Measurements from ENCODE around the gene TMEM164. TPM values are rescaled to one million over a fixed set of nuclear protein-coding genes. Genes with fewer than 3 reads are reported as not detected.

TMEM164 gene
- total RNA-seq: 10 to 100 TPM; 29.3 to 64.7 (median 44.6) TPM

- no peak for TF ChIP-seq CTCF (IDR thresholded peaks at IDR 0.05; ENCODE audit: low read depth)
Measured at GRCh38 chrX:110002300-110003166, at the start of gene TMEM164. Gene TMEM164 (plus strand): TSS chrX:110003114. CDS start chrX:110003775, 661 bp downstream.

- no peak for TF ChIP-seq CTCF (IDR thresholded peaks at IDR 0.05; ENCODE audit: low read depth)
Measured at GRCh38 chrX:109954333-109954732, 48.6 kb upstream of the TMEM164 start.

DNA sequence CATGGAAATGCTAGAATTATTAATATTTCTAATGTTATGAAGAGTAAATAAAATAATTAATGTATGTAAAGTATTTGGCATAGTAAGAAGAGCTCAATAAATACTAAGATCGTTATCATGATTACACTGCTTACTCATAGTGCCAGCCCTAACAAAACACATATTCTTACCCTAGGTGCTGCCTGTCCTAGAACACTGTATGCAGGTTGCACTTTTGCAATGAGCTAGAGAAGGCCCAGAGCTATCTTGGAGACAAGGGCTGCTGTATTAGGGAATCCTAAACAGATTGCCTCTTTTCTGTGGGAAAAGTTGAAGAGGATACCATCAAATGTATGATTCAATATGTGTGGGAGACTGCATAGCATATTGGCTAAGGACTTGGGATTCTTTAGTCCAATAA lies 48.0 kb upstream of the TMEM164 start:
- no peak for TF ChIP-seq CTCF (IDR thresholded peaks at IDR 0.05; ENCODE audit: low read depth)

DNA sequence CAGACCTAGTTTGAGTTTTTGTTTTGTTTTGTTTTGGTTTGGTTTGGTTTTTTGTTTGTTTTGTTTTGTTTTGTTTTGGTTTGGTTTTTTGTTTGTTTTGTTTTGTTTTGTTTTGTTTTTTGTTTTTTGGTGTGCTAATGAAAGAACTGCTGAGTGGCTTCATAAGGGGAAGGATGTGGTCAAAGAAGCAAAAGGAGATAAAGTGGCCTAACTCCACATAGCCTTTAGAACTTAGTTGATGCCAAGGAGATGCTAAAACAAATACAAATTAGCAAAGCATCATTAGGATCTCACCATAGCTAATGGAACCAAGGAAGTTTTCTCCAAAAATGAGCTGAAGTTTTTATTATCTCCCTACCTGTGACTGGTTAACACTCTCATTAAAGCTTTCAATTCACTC lies 44.6 kb upstream of the TMEM164 start:
- no peak for TF ChIP-seq CTCF (IDR thresholded peaks at IDR 0.05; ENCODE audit: low read depth)

- no peak for TF ChIP-seq CTCF (IDR thresholded peaks at IDR 0.05; ENCODE audit: low read depth)
Measured at GRCh38 chrX:109959356-109959871, 43.5 kb upstream of the TMEM164 start.

DNA sequence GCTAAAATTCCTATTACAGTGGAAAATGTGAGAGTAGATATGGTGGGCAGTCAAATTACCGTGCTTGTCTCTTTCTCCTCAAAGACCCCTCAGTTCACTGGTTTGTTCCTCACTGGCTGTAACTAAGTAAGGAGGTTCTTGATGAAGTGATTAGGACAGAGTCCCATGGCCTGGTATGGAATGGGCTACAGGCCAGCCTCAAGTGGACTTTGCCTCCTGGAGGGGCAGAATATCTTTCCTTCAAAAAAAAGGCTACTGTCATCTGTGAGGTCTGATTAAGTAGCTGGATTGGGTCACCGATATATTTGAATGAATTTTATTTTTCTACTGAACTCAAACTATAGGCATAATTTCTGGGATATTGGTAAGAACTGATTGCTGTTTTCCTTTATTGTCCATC lies 38.5 kb upstream of the TMEM164 start:
- TF ChIP-seq CTCF (IDR thresholded peaks at IDR 0.05; ENCODE audit: low read depth): no peak

- no peak for TF ChIP-seq CTCF (IDR thresholded peaks at IDR 0.05; ENCODE audit: low read depth)
Measured at GRCh38 chrX:109966246-109966645, 36.7 kb upstream of the TMEM164 start.

Data from subcutaneous adipose tissue (tissue), 4 donors.